NCI-H82 treated with DMSO at 0.1 percent for 48 hours (cell line): ENCODE measurements around the gene UNC45A.

Source experiments
- DNase-seq: peaks from one replicate; lab custom pipeline; 2025; ENCODE audit not compliant: unreplicated experiment; lab: John Stamatoyannopoulos, UW

UNC45A gene

GRCh38 chr15:90959894-90960293 lies 24.8 kb downstream of the UNC45A start:
- DNase-seq = no peak

GRCh38 chr15:90960298-90961091 lies 25.4 kb downstream of the UNC45A start:
- DNase-seq = no peak

- DNase-seq = no peak
Measured at GRCh38 chr15:90962021-90962420, 26.9 kb downstream of the UNC45A start.

GRCh38 chr15:90966262-90966661 lies 31.2 kb downstream of the UNC45A start:
- DNase-seq = no peak

- no peak for DNase-seq
Measured at GRCh38 chr15:90967206-90967605, 32.1 kb downstream of the UNC45A start.

GRCh38 chr15:90968434-90968833 lies 33.3 kb downstream of the UNC45A start:
- DNase-seq = no peak

GRCh38 chr15:90970274-90970673 lies 35.2 kb downstream of the UNC45A start:
- no peak for DNase-seq

GRCh38 chr15:90972133-90972532 lies 37.0 kb downstream of the UNC45A start:
- DNase-seq = no peak

GRCh38 chr15:90974216-90974615 lies 39.1 kb downstream of the UNC45A start:
- DNase-seq = no peak

GRCh38 chr15:90979582-90979981 lies 44.5 kb downstream of the UNC45A start:
- DNase-seq = no peak

GRCh38 chr15:90981681-90982080 lies 46.6 kb downstream of the UNC45A start:
- DNase-seq = no peak

GRCh38 chr15:90982135-90982534 lies 47.0 kb downstream of the UNC45A start:
- DNase-seq = no peak

GRCh38 chr15:90986790-90987507 lies 51.9 kb downstream of the UNC45A start:
- no peak for DNase-seq

- no peak for DNase-seq
Measured at GRCh38 chr15:90987561-90988141, 52.6 kb downstream of the UNC45A start.

GRCh38 chr15:90988296-90988695 lies 53.2 kb downstream of the UNC45A start:
- DNase-seq = peak; percentile 25

- DNase-seq = no peak
Measured at GRCh38 chr15:90989040-90989768, 54.1 kb downstream of the UNC45A start.

GRCh38 chr15:90990446-90990845 lies 55.4 kb downstream of the UNC45A start:
- DNase-seq = no peak

- DNase-seq = no peak
Measured at GRCh38 chr15:90991587-90992285, 56.7 kb downstream of the UNC45A start.

GRCh38 chr15:90994059-90994416 lies 59.0 kb downstream of the UNC45A start:
- DNase-seq = no peak

GRCh38 chr15:90994417-90995311 lies 59.6 kb downstream of the UNC45A start, which contains the start of gene PRC1:
TSS of gene PRC1 (minus strand) at chr15:90994535. CDS start at chr15:90994417, 118 bp downstream.
- peak; percentile 81 for DNase-seq
